Parathyroid adenoma (tissue), 2 donors: Measurements from ENCODE around the gene RPS6KA5.

Experiments used
- H2AFZ ChIP-seq: fragments of 300-600 bp; sonication (generic); one replicate; pipeline ENCODE4 v1.7.0; 2017; ENCODE audit warnings: antibody characterized with exemption, mild to moderate bottlenecking
- H3K27ac ChIP-seq: fragments of 300-600 bp; sonication (generic); one replicate; pipeline ENCODE4 v1.7.0; 2017
- H3K27me3 ChIP-seq: fragments of 300-600 bp; sonication (generic); one replicate; pipeline ENCODE4 v1.7.0; 2017; ENCODE audit warnings: low read length; ENCODE audit not compliant: control insufficient read depth, insufficient read depth
- H3K36me3 ChIP-seq: fragments of 300-600 bp; sonication (generic); one replicate; pipeline ENCODE4 v1.7.0; 2017; ENCODE audit warnings: low read length; ENCODE audit not compliant: control insufficient read depth, insufficient read depth
- H3K4me1 ChIP-seq: fragments of 300-600 bp; sonication (generic); one replicate; pipeline ENCODE4 v1.7.0; 2017; ENCODE audit warnings: control low read depth
- H3K4me2 ChIP-seq: fragments of 300-600 bp; sonication (generic); one replicate; pipeline ENCODE4 v1.7.0; 2017; ENCODE audit warnings: low read length
- H3K4me3 ChIP-seq: fragments of 300-600 bp; sonication (generic); one replicate; pipeline ENCODE4 v1.7.0; 2017; ENCODE audit warnings: low read depth, low read length
- H3K79me2 ChIP-seq: fragments of 300-600 bp; sonication (generic); one replicate; pipeline ENCODE4 v1.7.0; 2017; ENCODE audit warnings: control low read depth
- H3K9ac ChIP-seq: fragments of 300-600 bp; sonication (generic); one replicate; pipeline ENCODE4 v1.7.0; 2017; ENCODE audit warnings: mild to moderate bottlenecking
- H3K9me3 ChIP-seq: fragments of 300-600 bp; sonication (generic); one replicate; pipeline ENCODE4 v1.7.0; 2017; ENCODE audit warnings: low read length; ENCODE audit not compliant: control insufficient read depth
- CTCF ChIP-seq: fragments of 300-600 bp; sonication (generic); IDR thresholded peaks from one replicate; pipeline ENCODE4 v1.7.0; 2017; ENCODE audit warnings: antibody characterized with exemption, mild to moderate bottlenecking
- donor health status: primary hyperparathyroidism.

The RPS6KA5 gene

DNA sequence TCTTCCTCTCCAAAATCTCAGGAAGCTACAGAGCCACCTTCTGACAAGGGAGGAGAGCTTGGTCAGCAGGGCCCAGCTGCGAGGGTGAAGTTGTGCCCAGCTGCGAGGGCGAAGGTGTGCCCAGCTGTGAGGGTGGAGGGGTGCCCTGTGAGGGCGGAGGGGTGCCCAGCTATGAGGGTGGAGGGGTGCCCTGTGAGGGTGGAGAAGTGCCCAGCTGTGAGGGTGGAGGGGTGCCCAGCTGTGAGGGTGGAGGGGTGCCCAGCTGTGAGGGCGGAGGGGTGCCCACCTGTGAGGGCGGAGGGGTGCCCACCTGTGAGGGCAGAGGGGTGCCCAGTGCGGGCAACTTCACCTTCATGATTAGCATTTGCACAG lies 223.8 kb downstream of the RPS6KA5 start:
- no peak overlapping the region for H3K9ac ChIP-seq
- H3K36me3 ChIP-seq = no peaks in the 10 kb centered on the region
- TF ChIP-seq CTCF = no peak

DNA sequence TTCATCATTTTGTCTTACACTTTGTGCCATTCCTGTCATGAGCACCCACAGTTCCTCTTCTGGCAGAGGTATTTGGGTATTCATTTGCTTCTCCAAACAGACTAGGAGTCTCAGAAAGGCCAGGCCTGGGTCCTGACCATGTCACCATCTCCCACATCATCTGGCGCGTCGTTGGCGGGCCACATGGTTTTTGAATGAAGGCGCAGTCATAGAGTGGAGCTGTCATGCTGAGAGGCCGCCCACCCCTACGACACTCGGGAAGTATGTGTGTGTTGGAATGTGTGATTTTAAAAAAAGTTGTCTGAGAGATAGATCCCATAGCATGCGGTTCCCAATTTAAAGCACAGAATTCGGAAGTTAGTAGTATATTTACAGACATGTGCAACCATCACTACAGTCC lies 228.6 kb downstream of the RPS6KA5 start:
- no peak for TF ChIP-seq CTCF
- H3K4me3 ChIP-seq = no peak overlapping the region
- H2AFZ ChIP-seq = no peak overlapping the region
- no peaks in the 10 kb centered on the region for H3K79me2 ChIP-seq
- H3K4me2 ChIP-seq = no peak overlapping the region
- no peak overlapping the region for H3K9ac ChIP-seq
- no peaks in the 10 kb centered on the region for H3K27me3 ChIP-seq
- no peak overlapping the region for H3K27ac ChIP-seq
- H3K9me3 ChIP-seq = no peaks in the 10 kb centered on the region
- no peaks in the 10 kb centered on the region for H3K4me1 ChIP-seq
- no peaks in the 10 kb centered on the region for H3K36me3 ChIP-seq

More for the DNA sequence above, 223.8 kb downstream of the RPS6KA5 start:
- Histone ChIP-seq H3K79me2 (no peaks in the 10 kb centered on the region), H3K4me2 (no peak overlapping the region), H3K4me1 (no peaks in the 10 kb centered on the region), H2AFZ (no peak overlapping the region), H3K9me3 (no peaks in the 10 kb centered on the region), H3K27me3 (no peaks in the 10 kb centered on the region), H3K4me3 (no peak overlapping the region), H3K27ac (no peak overlapping the region)

DNA sequence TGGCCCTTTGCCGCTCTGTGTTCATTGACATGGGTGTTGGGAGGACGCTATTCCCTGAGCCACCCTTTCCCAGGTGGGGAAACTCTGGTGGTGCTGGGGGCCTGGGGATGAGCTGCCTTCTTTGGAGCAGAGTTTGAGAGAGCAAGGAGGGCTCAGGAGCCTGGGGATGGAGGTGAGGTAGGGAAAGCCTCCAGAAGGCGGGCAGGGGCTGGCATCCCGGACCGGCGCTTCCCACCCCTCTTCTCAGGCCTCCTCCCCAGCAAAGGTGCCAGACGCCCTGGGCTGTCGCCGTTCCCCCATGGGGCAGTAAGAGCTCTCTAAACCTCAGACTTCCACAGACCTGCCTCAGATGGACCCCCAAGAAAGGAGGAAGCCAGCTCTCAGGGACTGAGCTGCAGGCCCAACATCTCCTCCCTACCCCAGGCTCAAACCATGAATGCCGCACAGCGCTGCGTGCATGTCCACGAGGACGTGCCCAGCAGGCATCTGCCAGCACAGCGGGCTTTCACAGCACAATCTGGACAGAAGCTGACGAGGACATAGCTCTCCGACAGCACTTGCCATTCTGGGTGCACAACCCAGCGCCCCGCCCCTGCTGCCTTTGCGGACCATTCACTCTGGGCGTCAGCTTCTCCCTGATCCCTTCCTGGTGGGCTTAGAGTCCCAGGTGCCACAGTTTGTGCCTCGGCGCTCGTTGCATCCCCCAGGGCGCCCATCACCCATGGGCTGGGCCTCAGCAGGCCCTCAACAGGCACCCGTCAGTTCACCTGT lies 229.3 kb downstream of the RPS6KA5 start:
- TF ChIP-seq CTCF = no peak
- H3K79me2 ChIP-seq = no peaks in the 10 kb centered on the region
- H3K4me3 ChIP-seq = no peak overlapping the region
- no peaks in the 10 kb centered on the region for H3K36me3 ChIP-seq
- no peak overlapping the region for H3K9ac ChIP-seq
- H3K27me3 ChIP-seq = no peaks in the 10 kb centered on the region
- H3K27ac ChIP-seq = no peak overlapping the region
- no peak overlapping the region for H3K4me2 ChIP-seq
- H3K4me1 ChIP-seq = no peaks in the 10 kb centered on the region
- no peak overlapping the region for H2AFZ ChIP-seq
- H3K9me3 ChIP-seq = no peaks in the 10 kb centered on the region

DNA sequence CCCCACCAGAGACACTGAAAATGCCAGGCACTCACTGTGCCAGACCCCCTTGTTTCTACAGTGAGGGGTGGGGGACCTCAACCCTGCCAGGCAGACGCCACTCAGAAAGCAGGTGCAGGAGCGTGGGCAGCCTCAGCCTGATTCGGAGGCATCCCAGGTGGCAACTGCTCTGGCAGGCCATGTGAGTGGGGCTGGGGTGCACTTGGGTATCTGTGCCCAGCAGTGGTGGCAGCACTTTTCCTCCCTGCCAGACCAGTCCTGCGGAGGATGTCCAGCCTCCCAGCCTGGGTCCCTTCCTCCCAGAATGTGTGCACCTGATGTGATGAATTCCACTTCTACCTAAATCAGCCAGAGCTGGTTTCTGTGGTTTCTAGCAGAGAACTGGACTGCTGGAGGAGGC lies 230.8 kb downstream of the RPS6KA5 start:
- Histone ChIP-seq H3K9me3 (no peaks in the 10 kb centered on the region), H3K4me3 (no peak overlapping the region), H3K27me3 (no peaks in the 10 kb centered on the region), H3K36me3 (no peaks in the 10 kb centered on the region), H3K4me1 (no peaks in the 10 kb centered on the region), H3K4me2 (no peak overlapping the region), H2AFZ (no peak overlapping the region), H3K9ac (no peak overlapping the region), H3K79me2 (no peaks in the 10 kb centered on the region), H3K27ac (no peak overlapping the region)
- TF ChIP-seq CTCF = no peak
